HL-60 (cell line): ENCODE data around the gene PARS2.

Experiments used
- DNase-seq, 2 experiments: peaks; one replicate each; pipeline ENCODE4 v3.0.0-alpha.2; 2010 to 2020; ENCODE audit warnings: low read depth in 1 of 2, low spot score in 1 of 2
- H3K27ac ChIP-seq: fragments of 250-450 bp; sonication (Bioruptor Pico); replicated peaks from 2 replicates; pipeline ENCODE4 v1.5.1; 2020; ENCODE audit warnings: mild to moderate bottlenecking, moderate library complexity
- H3K27me3 ChIP-seq: fragments of 250-450 bp; sonication (Bioruptor Pico); 2 replicates; pipeline ENCODE4 v1.5.1; 2021; ENCODE audit warnings: mild to moderate bottlenecking, moderate library complexity; ENCODE audit not compliant: insufficient read depth, poor library complexity, severe bottlenecking
- H3K4me3 ChIP-seq: replicated peaks from 2 replicates; pipeline ENCODE4 v1.5.1; 2011; ENCODE audit warnings: mild to moderate bottlenecking, control low read depth, low read length; ENCODE audit not compliant: insufficient read depth
- CTCF ChIP-seq: IDR thresholded peaks from one replicate; pipeline ENCODE4 v1.5.1; 2011; ENCODE audit warnings: low read length, control low read depth, inconsistent platforms; ENCODE audit not compliant: insufficient read depth
- GABPA ChIP-seq: IDR thresholded peaks from 2 replicates; pipeline ENCODE4 v1.6.1; 2012; ENCODE audit warnings: low read depth
- POLR2AphosphoS5 ChIP-seq: IDR thresholded peaks from 2 replicates; pipeline ENCODE4 v1.6.1; 2012; ENCODE audit warnings: low read depth
- REST ChIP-seq: IDR thresholded peaks from 2 replicates; pipeline ENCODE4 v1.6.1; 2012; ENCODE audit warnings: low read depth; ENCODE audit not compliant: insufficient replicate concordance
- SPI1 ChIP-seq: IDR thresholded peaks from 2 replicates; pipeline ENCODE4 v1.6.1; 2012; ENCODE audit warnings: low read depth, mild to moderate bottlenecking, borderline replicate concordance

The PARS2 gene

GRCh38 chr1:54745274-54745673, 19.0 kb downstream of the PARS2 start:
- Histone ChIP-seq H3K27me3 (no peaks in the 10 kb centered on the region), H3K4me3 (no peak overlapping the region), H3K27ac (no peak overlapping the region)
- TF ChIP-seq POLR2AphosphoS5 = no peak
- TF ChIP-seq CTCF = no peak
- no peak for TF ChIP-seq SPI1
- no peak for TF ChIP-seq GABPA
- no peak for TF ChIP-seq REST
- DNase-seq = no peak

GRCh38 chr1:54744696-54745095, 19.6 kb downstream of the PARS2 start:
- Histone ChIP-seq H3K27ac (no peak overlapping the region), H3K4me3 (no peak overlapping the region), H3K27me3 (no peaks in the 10 kb centered on the region)
- TF ChIP-seq POLR2AphosphoS5 (no peak), GABPA (no peak), REST (no peak)
- no peak for DNase-seq

GRCh38 chr1:54743416-54744226, 20.7 kb downstream of the PARS2 start:
- Histone ChIP-seq H3K27ac (no peak overlapping the region), H3K4me3 (no peak overlapping the region), H3K27me3 (no peaks in the 10 kb centered on the region)
- no peak for DNase-seq
- no peak for TF ChIP-seq CTCF
- TF ChIP-seq GABPA = no peak
- TF ChIP-seq SPI1 = no peak

- no peaks in the 10 kb centered on the region for H3K27me3 ChIP-seq
- DNase-seq = no peak
- TF ChIP-seq SPI1 = no peak
- no peak for TF ChIP-seq GABPA
- no peak for TF ChIP-seq CTCF
- TF ChIP-seq REST = no peak
- no peak for TF ChIP-seq POLR2AphosphoS5
- H3K4me3 ChIP-seq = no peak overlapping the region
- no peak overlapping the region for H3K27ac ChIP-seq
Measured at GRCh38 chr1:54742282-54742681, 22.0 kb downstream of the PARS2 start.
